NCI-H510A (cell line): ENCODE results near the gene ADAMTS1.

Source experiments
- DNase-seq: peaks from one replicate; lab custom pipeline; 2025; lab: John Stamatoyannopoulos, UW

ADAMTS1 gene

DNA sequence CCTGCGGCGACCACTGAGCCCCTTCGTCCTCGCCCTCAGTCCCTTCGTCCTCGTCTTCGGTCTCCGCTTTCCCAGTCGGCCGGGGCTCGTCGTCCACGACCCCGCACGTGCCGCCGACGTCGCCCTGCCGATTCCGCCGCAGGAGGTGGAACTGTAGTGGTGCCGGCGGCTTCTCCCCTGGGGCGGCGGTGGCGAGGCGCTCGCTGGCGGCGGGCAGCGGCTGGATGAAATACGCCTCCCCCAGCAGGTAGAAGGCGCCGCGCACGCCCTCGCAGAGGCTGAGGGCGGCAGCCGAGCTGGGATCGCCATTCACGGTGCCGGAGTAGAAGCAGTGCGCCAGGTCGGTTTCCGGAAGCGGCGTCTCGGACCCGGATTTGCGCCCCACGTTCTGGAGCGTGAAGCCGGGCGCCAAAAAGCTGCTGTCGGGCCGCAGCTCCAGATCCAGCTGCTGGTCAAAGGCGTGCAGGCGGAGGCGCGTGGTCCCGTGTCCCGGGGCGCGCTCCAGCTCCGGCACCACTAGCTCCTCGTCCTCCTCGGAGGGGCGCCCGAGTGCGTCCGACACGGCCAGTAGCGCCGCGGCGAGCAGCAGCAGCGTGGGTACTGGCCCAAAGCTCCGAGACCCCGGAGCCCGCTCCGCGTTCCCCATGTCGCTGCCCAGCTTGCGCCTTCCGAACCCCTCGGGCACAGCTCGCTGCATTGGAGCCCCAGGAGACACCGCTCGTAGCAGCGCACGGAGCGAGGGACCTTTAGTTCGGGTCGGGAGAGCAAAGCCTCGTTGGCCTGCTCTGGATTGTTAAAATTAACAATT, 747 bp downstream of the ADAMTS1 start:
- DNase-seq, result no peak

DNA sequence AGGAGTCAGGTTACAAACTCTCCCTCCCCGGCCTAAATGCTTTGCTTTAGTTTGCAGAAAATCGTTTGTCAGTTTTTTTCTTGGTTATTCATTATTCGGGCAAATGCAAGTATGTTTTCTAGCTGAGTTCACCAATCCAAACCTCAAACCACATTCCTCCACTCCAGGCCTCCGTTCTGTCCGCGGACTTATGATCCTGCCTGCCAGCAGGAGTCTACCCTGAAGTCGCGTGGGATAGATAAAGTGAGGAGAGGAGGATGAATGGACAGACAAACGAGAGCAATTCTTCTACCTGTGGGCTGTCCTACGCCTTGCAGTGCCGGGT, 1.3 kb downstream of the ADAMTS1 start:
- DNase-seq, result no peak

DNA sequence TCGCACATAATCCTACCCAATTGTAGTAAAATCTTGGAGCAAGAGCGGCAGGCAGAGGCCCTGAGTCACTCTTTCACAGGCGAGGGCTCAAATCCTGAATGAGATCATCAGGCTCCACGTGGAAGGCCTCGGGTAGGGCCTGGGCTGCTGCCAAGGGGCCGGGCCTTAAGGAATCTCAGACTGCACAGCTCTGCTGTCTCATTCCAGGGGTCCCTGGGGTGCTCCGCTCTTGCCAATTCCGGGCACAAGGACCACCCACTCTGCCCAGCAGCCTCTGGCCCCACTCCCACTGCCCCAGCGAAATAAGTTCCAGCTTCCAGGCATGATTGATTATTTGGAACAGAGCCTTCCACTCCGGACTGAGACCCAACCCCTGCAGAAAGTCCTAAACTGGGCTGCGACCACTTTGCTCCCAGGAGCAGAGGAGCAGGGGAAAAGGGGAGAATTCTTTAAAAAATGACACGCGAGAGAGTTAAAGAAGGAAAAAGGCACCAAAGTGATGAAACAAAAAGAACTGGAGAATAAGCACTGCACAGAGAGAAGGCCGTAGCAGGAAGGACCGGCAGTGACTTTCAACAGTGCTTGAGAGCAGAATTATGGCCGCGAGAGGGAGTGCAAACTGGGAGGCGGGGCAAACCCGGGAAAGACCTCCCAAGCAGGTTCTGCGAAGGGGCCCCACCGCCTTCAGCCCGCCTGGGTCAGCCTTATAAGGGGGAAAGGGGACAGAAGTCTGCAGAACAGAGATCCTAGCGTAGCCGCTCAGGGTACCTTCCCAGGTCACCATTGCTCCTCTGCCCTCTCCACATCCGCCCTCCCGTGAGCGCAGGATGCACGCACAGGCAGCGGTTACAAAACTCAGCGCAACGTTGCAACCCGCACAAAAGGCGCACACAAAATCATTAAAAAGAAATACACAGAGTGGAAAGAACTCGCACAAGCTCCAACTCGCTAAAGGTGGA, 2.0 kb downstream of the ADAMTS1 start:
- no peak for DNase-seq

DNA sequence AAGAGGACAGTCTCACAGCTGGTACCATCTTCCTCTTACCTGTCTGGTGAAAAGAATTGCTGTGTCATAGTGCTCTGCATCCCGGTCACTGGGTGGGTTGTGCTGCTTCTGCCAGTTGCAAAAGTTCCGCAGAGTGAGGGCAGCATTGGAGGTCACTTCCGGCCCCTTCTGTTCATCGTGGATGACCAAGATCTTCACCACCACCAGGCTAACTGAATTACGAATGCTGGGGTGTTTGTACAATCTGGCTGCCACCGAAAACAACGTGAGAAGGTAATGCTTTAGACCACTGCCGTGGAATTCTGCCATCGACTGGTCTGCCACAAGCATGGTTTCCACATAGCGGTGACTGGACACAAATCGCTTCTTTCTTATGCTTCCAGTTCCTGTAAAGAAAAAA, 2.9 kb downstream of the ADAMTS1 start:
- DNase-seq, result no peak

DNA sequence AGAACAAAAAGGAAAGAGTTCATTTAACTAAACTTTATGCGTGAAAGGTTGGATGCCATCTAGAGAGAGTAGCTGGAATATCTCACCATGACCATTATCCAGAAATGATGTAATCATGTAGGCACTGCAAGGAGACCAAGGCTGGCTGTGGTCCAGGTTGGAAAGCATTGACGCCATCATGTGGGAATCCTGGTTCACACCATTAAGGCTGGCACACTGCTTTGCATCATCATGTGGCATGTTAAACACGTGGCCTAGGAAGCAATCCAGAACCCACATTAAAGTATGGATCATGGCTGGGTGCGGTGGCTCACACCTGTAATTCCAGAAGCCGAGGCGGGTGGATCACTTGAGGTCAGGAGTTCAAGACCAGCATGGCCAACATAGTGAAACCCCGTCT, 4.3 kb downstream of the ADAMTS1 start:
- no peak for DNase-seq

DNA sequence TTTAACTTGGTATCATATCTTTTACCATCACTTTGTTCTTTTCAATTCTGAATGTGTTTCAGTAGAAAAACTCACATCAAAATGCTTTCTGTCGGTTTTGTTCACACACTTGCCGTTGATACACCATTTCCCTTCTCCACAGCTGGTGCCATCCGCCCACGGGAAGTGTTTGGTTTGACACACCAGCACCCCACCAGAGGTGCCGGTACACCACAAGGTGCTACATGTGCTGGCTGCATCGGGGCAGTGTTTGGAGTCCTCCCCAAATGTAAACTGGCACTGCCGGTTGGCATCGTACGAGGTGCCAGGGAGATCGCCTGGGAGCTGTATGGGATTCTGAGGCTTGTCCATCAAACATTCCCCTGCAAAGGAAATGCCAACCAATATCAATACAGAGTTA, 5.0 kb downstream of the ADAMTS1 start:
- no peak for DNase-seq

DNA sequence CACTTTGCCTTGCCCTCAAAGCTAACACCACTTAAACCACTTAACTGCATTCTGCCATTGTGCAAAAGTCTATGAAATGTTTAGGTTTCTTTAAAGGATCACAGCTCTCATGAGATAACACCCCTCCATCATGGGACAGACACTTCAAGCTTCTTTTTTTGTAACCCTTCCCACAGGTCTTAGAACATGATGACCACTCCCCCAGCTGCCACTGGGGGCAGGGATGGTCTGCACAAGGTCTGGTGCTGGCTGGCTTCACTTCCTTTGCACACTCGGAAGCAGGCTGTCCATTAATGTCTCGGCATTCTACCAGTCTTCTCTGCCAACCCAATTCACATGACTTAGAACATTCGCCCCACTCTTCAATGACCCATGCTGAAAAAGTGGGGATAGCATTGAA, 7.7 kb downstream of the ADAMTS1 start:
- no peak for DNase-seq

DNA sequence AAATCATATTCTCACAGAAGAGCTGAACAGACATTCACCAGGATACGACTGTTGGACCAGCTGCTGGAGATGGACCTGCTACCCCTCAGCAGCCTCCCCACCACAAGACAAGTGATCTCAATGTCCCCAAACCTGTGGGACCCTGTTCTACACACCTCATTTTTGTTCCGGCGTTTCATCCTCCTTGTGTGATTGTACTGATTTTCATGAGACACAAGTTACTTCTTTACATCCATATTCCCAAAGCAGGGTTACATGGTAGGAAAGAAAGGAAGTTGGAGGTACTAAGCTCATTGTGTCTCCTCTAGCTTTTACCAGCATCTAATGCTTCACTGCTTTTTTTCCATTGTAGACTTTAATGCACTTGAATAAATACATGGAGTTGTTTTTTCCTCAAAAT, 8.7 kb downstream of the ADAMTS1 start:
- DNase-seq, result no peak

DNA sequence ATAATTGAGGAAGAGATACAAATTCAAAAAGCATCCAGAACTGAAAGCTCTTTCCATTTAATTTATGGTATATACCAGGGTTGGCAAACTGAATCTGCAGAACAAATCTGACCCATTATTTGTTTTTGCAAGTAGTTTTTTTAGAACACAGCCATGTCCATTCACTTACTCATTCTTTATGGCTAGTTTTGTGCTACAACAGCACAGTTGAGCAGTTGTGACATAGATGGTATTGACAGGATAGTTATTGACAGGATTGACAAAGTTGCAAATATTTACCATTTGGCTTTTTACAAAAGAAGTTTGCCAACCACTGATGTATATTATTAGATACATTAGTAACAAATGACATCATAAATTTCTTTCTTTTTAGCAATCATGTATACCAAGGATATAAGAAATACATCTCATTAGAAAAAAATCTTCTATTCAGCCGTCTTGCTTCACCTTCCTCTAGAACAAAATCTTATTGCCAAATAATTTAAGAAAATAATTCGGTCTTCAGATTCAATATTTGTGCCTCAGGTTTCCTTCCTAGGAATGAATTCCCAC, 9.4 kb downstream of the ADAMTS1 start:
- no peak for DNase-seq

DNA sequence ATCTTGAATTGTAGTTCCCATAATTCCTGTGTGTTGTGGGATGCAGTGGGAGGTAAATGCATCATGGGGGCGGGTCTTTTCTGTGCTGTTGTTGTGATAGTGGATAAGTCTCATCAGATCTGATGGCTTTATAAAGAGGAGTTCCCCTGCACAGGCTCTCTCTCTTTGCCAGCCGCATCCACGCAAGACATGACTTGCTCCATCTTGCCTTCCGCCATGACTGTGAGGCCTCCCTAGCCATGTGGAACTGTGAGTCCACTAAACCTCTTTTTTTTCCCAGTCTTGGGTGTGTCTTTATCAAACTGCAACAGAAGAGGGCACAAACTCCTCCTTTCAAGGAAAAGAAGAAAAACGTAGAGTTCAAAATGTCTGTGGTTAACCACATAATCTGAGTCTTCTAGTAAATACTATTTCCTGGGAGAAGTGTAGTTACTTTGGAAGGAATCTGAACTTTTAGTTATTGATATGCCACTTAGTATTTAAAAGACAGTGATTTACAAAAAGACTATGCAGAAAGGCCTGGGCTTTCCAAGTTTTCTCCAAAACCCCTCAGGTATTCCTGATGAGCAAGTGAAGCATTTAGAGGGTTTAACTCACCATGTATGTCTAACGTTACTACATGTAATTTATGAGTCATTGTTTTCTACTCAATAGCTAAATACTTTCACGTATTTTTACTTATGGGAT, 10.0 kb downstream of the ADAMTS1 start:
- DNase-seq, result no peak

DNA sequence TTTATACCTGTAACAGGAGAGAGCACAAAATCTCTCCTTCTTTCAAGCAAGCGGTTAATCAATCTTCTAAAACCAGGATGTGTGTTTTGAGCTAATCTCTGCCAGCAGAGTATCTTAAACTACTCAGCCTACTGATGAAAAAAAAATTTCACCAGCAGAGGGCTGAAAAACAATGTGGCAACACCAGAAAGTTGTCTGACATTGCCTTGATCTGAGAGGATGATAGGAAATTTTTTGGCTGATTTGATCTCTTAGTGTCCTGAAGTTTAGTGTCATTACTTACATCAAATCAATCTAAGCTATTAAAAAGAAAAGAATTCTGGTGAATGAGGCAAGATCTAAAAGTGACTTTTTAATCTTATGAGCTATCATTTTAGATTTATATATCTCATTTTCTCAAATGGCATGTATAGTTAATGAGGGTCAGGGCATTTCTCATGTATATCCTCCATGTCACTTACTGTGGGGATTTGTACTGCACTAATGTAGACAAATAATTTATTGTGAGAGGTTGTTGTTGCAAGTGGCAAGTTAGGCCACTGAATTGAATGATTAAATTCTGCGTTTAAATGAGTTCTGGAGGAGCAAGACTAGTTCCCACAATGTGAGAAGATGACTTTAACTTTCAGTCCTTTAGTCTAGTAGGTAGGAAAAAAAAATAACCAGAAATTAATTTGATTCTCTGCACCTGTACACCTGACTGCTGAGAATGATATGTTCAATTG, 10.9 kb downstream of the ADAMTS1 start:
- DNase-seq, result no peak

DNA sequence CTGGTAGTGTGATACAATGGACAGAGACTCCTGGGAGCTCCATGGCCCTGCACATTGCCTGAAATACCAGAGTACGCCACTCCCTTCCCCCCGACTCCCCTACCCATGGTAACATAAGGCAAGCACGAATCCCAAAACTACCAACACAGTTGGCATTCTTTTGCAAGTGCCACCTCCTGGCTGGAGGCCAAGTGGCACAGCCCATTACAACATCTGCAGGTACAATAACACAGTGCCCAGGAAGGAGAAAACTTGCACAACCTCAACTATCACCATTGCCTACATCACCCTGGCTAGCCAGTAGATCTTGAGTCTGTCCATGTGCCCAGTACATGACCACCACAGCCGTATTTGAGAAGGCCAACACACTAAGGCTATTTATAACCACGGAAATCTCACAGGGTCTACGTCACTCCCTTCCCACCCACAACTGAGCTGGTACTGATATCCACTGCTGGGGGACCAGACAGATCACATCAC, 11.7 kb downstream of the ADAMTS1 start:
- no peak for DNase-seq

DNA sequence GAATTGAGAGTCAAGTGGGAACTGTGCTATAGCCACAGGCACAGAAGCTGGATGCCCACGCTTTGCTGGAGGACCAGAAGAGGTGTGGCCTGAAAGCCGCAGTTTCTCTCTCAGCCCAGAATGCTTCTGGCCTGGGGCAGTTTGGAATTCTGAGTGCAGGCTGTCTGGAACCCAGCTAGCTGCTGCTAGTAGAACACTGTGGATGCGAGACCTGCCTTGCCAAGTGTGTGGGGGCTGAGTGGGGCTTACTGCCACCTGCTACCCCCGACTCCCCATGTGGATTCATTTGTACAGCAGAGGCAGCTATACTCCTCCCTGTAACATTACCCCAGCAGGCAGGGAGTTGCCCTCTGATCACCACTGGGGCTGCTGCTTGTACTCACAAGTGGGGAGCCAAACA, 12.2 kb downstream of the ADAMTS1 start:
- DNase-seq, result no peak

DNA sequence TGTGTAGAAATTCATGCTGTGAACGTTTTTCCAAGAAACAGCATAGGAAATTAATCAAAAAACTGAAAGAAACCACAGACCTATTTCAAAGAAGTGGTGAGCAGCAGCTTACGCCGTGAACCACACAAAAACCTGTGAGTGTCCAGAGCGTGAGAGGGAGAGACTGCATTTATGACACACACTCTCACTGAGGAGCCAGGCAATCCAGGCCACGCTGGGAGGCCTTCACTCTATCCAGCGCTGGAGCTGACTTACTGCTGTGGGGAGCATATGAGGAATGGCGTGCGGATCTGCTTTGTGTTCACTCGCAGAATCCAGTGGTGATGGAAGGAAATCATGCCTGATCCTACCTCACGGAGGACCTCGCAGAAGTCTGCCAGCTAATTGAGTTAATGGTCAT, 12.7 kb downstream of the ADAMTS1 start:
- no peak for DNase-seq

DNA sequence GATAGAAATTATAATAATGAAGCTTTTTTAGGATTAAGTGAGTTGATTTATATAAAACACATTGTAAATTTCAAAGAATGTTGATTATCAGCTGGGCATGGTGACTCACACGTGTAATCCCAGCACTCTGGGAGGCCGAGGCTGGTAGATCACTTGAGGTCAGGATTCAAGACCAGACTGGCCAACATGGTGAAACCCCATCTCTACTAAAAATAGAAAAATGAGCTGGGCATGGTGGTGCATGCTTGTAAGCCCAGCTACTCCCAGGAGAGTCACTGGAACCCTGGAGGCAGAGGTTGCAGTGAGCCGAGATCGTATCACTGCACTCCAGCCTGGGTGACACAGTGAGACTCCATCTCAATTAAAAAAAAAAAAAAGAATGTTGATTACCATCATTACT, 18.4 kb downstream of the ADAMTS1 start:
- no peak for DNase-seq

DNA sequence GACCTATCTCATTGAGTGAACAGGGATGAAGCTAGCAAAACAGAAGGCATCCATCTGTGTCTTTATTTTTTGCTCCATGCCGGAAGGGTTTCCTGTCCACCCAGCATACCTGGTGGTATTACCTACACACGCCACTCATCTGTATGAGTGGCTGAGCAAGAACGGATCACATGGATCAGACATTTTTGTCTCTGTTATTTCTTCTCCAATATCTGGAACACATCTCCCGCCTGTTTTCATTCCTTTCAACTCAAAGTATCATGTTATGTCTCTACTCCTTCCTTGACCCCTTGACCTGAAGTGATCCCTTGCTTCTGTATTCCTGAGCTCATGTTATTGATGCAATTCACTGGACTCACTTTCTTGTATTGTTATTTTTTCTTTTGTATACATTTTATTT, 24.7 kb downstream of the ADAMTS1 start:
- no peak for DNase-seq

DNA sequence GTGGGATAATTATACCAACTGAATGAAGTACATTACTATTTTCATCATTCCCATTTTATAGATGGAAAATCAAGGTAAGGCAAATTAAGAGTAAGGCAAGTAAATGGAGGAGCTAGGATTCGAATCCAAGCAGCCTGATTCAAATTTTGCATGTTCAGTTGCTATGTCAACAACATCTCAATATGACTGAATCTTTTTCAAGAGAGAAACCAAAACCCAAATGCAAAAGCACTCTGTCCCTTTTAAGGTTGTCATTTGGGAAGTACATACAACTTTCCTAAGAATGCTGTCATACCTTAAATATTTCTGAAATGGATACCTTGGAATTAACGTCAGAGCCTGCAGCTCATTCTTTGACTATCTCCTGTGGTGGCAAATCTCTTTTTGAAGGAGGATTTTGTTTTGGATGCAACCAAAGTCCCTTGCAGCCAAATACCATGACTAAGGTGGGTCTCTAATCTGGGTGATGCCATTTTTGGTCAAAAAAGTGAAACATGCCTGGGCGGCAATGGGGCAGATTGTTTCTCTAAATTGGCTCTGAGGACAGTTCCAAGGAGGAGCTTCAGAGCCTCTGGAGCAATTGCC, 25.4 kb downstream of the ADAMTS1 start:
- no peak for DNase-seq

DNA sequence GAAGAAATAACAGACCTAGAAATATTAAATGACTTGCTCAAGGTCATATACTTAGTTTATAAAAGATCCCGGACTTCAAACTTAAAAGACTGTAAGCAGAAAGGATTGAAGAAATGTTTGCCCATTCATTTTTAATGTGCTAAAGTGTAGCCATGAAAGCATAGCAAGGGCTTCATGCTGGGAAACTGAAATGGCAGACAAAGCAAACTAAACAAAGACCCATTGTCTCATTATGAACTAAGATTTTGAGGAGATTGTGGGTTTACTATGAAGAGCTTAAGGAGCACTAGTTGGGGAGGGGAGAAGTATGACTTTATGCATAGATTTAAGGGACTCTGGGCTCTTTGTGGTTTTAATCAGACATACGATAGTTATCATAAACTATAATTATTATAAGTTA, 26.3 kb downstream of the ADAMTS1 start:
- DNase-seq, result no peak

DNA sequence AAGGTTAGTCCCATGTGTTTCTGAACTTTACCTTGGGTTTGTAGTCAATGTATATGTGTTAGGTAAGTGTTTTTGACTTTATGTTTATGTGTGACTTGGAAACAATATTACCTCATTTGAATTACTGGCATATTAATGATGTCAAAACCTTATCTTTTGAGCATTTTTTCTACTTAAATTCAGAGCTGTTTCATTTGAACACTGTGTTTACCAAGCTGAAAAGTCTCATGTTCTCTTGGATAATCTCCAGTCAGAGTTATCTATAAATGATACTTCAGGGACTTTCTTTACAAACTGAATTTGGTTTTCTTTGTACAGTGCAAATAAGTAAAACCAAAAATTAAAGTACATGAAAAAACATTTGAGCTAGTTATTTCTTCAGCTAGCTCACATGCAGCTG, 30.0 kb downstream of the ADAMTS1 start:
- no peak for DNase-seq

DNA sequence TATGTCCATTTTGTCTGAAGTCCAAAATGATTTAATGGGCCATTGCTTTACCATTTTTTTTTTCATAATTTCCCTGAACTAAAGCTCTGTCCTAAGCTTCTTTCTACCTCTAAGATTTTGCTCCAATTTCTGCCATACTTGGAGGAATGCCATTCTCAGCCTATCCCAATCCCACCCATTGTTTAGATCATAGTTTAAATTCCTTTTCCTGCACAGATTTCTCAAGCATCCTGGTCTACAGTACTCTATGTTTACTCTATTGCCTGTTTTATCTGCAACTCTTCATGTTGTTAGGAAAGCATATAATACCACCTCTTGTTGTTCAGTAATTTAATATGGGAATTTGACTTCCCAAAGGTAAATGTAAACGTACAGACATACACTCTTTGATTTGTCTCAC, 30.8 kb downstream of the ADAMTS1 start:
- DNase-seq, result no peak

DNA sequence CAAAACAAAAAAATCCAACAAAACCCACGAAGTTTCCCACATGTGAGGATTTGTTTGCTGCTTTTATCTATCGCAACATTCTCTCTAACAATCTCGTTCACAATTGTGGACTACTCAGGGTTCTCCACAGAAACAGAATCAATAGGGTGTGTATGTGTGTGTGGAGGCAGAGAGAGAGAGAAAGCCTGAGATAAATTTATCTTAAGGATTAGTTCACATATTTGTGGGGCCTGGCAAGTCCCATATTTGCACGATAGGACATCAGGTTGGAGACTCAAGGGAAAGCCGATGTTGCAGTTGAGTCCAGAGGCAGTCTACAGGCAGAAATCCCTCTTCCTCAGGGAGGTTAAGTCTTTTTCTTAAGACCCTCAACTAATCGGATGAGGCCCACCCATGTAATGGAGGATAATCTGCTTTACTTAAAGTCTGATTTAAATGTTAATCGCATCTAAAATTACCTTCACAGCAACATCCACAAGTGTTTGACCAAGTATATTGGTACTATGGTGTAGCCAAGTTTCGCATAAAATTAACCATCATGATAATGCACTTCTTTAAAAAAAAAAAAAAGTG, 31.7 kb downstream of the ADAMTS1 start:
- DNase-seq, result no peak
